ENCODE results near the gene EFHC2.

- TF ChIP-seq CTCF (conservative IDR thresholded peaks at IDR 0.05 in 1 of 2, IDR thresholded peaks at IDR 0.05 in 1 of 2; ENCODE audit: extremely low read depth in 1 of 2, insufficient read depth in 1 of 2, low read depth in 1 of 2, low read length in 2 of 2) (no peak), EZH2 (IDR thresholded peaks at IDR 0.05; ENCODE audit: borderline replicate concordance, low read length) (no peak)
These were observed 199.1 kb downstream of the EFHC2 start for GRCh38 chrX:44144177-44144945.
